WERI-Rb-1 (cell line): ENCODE data around the gene FNDC5.

ENCODE experiments used
- DNase-seq: peaks from one replicate; pipeline ENCODE4 v3.0.0-alpha.2; 2020
- H3K27ac ChIP-seq: fragments of 250-450 bp; sonication (Bioruptor Pico); 2 replicates; pipeline ENCODE4 v1.5.1; 2020; ENCODE audit warnings: mild to moderate bottlenecking, moderate library complexity
- H3K27me3 ChIP-seq: fragments of 250-450 bp; sonication (Bioruptor Pico); 2 replicates; pipeline ENCODE4 v1.5.1; 2021; ENCODE audit warnings: mild to moderate bottlenecking, low read depth, moderate library complexity; ENCODE audit not compliant: insufficient read depth, severe bottlenecking
- H3K36me3 ChIP-seq: fragments of 250-450 bp; sonication (Bioruptor Pico); 2 replicates; pipeline ENCODE4 v1.5.1; 2020; ENCODE audit warnings: mild to moderate bottlenecking, moderate library complexity
- H3K4me3 ChIP-seq: 2 replicates; pipeline ENCODE4 v1.5.1; 2011; ENCODE audit warnings: low read depth, mild to moderate bottlenecking, control low read depth, low read length
- H3K9me3 ChIP-seq: fragments of 250-450 bp; sonication (Bioruptor Pico); 2 replicates; pipeline ENCODE4 v1.5.1; 2021; ENCODE audit warnings: mild to moderate bottlenecking, moderate library complexity; ENCODE audit not compliant: severe bottlenecking
- CTCF ChIP-seq: IDR thresholded peaks from 2 replicates; pipeline ENCODE4 v1.5.1; 2011; ENCODE audit warnings: low read depth, mild to moderate bottlenecking, control low read depth, inconsistent platforms, low read length

The FNDC5 gene

GRCh38 chr1:32870615-32871363 is at the start of gene FNDC5:
TSS of gene FNDC5 (minus strand) at chr1:32870912.
- Histone ChIP-seq H3K27me3 (no peaks in the 10 kb centered on the region), H3K9me3 (no peaks in the 10 kb centered on the region), H3K4me3 (peak within 1 kb of the TSS; percentile 59), H3K27ac (peak within 1 kb of the TSS; percentile 60), H3K36me3 (peaks cover 20% of the 10 kb centered on the region)
- no peak for DNase-seq
- TF ChIP-seq CTCF = no peak

- DNase-seq = no peak
Observed at GRCh38 chr1:32919811-32920733, 49.4 kb upstream of the FNDC5 start.

GRCh38 chr1:32918179-32918578 is 47.5 kb upstream of the FNDC5 start:
- no peak for TF ChIP-seq CTCF
- Histone ChIP-seq H3K36me3 (no peaks in the 10 kb centered on the region), H3K4me3 (no peak overlapping the region), H3K27me3 (no peaks in the 10 kb centered on the region), H3K27ac (no peak overlapping the region), H3K9me3 (peaks cover 4% of the 10 kb centered on the region)
- DNase-seq = no peak

More at GRCh38 chr1:32919811-32920733, 49.4 kb upstream of the FNDC5 start:
- Histone ChIP-seq H3K27ac (peak overlapping the region; percentile 76), H3K9me3 (no peaks in the 10 kb centered on the region), H3K27me3 (no peaks in the 10 kb centered on the region), H3K4me3 (no peak overlapping the region), H3K36me3 (no peaks in the 10 kb centered on the region)
- no peak for TF ChIP-seq CTCF

- no peaks in the 10 kb centered on the region for H3K36me3 ChIP-seq
- peaks cover 4% of the 10 kb centered on the region for H3K9me3 ChIP-seq
- H3K27ac ChIP-seq = no peak overlapping the region
- DNase-seq = no peak
- no peaks in the 10 kb centered on the region for H3K27me3 ChIP-seq
- no peak overlapping the region for H3K4me3 ChIP-seq
- no peak for TF ChIP-seq CTCF
Observed at GRCh38 chr1:32917521-32917920, 46.8 kb upstream of the FNDC5 start.

- TF ChIP-seq CTCF = no peak
- Histone ChIP-seq H3K27me3 (no peaks in the 10 kb centered on the region), H3K4me3 (no peak overlapping the region), H3K27ac (no peak overlapping the region), H3K36me3 (no peaks in the 10 kb centered on the region), H3K9me3 (peaks cover 4% of the 10 kb centered on the region)
- no peak for DNase-seq
Observed at GRCh38 chr1:32915766-32916706, 45.3 kb upstream of the FNDC5 start.
